Measurements from ENCODE around the gene STAT5B. TPM values are rescaled to one million over a fixed set of nuclear protein-coding genes. Genes with fewer than 3 reads are reported as not detected.
"Not testable (repeated sequence)": the region's sequence is repeated elsewhere in the genome, so short reads cannot be mapped to it uniquely, and the experiment has no call there.

Gene STAT5B
- total RNA-seq, 2 experiments from 2014 or later = 162 to 203 TPM

DNA sequence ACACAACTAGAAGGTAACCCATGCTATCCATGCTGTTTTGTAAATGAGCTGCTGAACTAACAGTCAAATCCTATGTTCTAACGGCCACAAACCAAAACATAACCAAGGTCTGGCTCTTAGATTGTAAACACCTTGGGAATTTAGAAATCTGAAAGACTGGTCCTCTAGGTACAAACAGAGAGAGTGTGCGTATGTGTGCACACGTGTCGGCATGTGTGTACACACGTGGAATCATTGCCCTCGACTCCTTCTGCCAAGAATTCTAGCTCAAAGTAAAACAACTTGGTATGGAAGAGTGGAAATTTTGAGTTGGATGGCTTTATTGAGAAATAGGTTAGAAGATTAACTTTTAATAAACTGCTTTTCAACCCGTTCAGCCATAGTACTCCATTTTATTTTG is 63.8 kb downstream of the STAT5B start:
- CTCF ChIA-PET = interaction anchor here (0.6 to 1.7 kb wide), 2 partner anchors 10 to 79 kb away, joined by 4 to 7 read pairs; no protein-coding TSS in a partner anchor
- H3K4me1 Mint-ChIP-seq = no peaks in the 10 kb centered on the region
- peaks cover 49% of the 10 kb centered on the region for H3K36me3 Mint-ChIP-seq (ENCODE audit: low read depth)
- no peaks in the 10 kb centered on the region for H3K9me3 Mint-ChIP-seq (ENCODE audit: low read depth)
- H3K4me3 Mint-ChIP-seq = no peak overlapping the region
- H3K27me3 Mint-ChIP-seq = no peaks in the 10 kb centered on the region
- ATAC-seq = no peak
- no peak for DNase-seq
- intact Hi-C loops (cut with DNase I, micrococcal nuclease) = no loop called here
- no peak overlapping the region for H3K27ac Mint-ChIP-seq
- POLR2A ChIA-PET = no interaction called here

- H3K9me3 Mint-ChIP-seq (ENCODE audit: low read depth); H3K27me3 Mint-ChIP-seq; DNase-seq; H3K4me3 Mint-ChIP-seq; intact Hi-C loops (cut with DNase I, micrococcal nuclease); H3K27ac Mint-ChIP-seq; ATAC-seq; H3K4me1 Mint-ChIP-seq; POLR2A ChIA-PET: not testable (repeated sequence)
- CTCF ChIA-PET = interaction anchor here (0.5 to 0.6 kb wide), 3 partner anchors 50 to 241 kb away, joined by 3 to 4 read pairs (median 4); no protein-coding TSS in a partner anchor
- peaks cover 48% of the 10 kb centered on the region for H3K36me3 Mint-ChIP-seq (ENCODE audit: low read depth)
Observed at GRCh38 chr17:42211921-42212341, 64.3 kb downstream of the STAT5B start.

- Mint-ChIP-seq H3K9me3 (ENCODE audit: low read depth) (no peaks in the 10 kb centered on the region), H3K4me3 (no peak overlapping the region), H3K27ac (no peak overlapping the region), H3K27me3 (no peaks in the 10 kb centered on the region), H3K4me1 (no peaks in the 10 kb centered on the region), H3K36me3 (ENCODE audit: low read depth) (peaks cover 50% of the 10 kb centered on the region)
- DNase-seq (no peak), ATAC-seq (no peak)
- ChIA-PET CTCF (interaction anchor here (2.1 kb wide), 1 partner anchor 13 kb away, joined by 10 read pairs; no protein-coding TSS in a partner anchor), POLR2A (no interaction called here)
- intact Hi-C loops (cut with DNase I, micrococcal nuclease) = no loop called here
Observed at GRCh38 chr17:42210046-42210445, 66.1 kb downstream of the STAT5B start.

GRCh38 chr17:42206153-42206612 is 70.0 kb downstream of the STAT5B start:
- ATAC-seq; H3K27ac Mint-ChIP-seq; H3K27me3 Mint-ChIP-seq; H3K9me3 Mint-ChIP-seq (ENCODE audit: low read depth); H3K4me3 Mint-ChIP-seq; DNase-seq; POLR2A ChIA-PET; H3K4me1 Mint-ChIP-seq; CTCF ChIA-PET: not testable (repeated sequence)
- intact Hi-C loops (cut with DNase I, micrococcal nuclease) = loop anchor here in 1 of 2 experiments (2.0 to 10.0 kb wide), 2 partner anchors 55 to 299 kb away; no protein-coding TSS in a partner anchor
- H3K36me3 Mint-ChIP-seq (ENCODE audit: low read depth) = peaks cover 61% of the 10 kb centered on the region

GRCh38 chr17:42203354-42203753 is 72.8 kb downstream of the STAT5B start:
- Mint-ChIP-seq H3K27me3 (no peaks in the 10 kb centered on the region), H3K9me3 (ENCODE audit: low read depth) (no peaks in the 10 kb centered on the region), H3K4me3 (no peak overlapping the region), H3K36me3 (ENCODE audit: low read depth) (peaks cover 54% of the 10 kb centered on the region), H3K4me1 (no peaks in the 10 kb centered on the region), H3K27ac (peak overlapping the region; percentile 43)
- DNase-seq = no peak
- POLR2A ChIA-PET = no interaction called here
- CTCF ChIA-PET = no interaction called here
- no peak for ATAC-seq
- intact Hi-C loops (cut with DNase I, micrococcal nuclease) = loop anchor here in 1 of 2 experiments (10.0 kb wide), 1 partner anchor 301 kb away; no protein-coding TSS in a partner anchor

DNA sequence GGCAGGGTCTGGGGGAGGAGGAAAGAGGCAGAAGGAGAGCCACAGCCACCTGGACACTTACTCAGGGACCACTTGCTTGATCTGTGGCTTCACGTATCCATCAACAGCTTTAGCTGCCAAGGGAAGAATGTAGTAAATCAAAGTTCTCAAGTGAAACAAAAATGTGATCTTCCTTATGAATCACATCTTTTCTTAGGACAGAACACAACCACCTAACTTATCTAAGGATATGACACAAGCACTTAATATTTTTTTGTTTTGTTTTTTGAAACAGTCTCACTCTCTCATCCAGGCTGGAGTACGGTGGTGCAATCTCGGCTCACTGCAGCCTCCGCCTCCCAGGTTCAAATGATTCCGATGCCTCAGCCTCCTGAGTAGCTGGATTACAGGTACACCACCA is 73.5 kb downstream of the STAT5B start:
- ATAC-seq (no peak), DNase-seq (no peak)
- intact Hi-C loops (cut with DNase I, micrococcal nuclease) = loop anchor here in 1 of 2 experiments (10.0 kb wide), 1 partner anchor 302 kb away; no protein-coding TSS in a partner anchor
- ChIA-PET POLR2A (no interaction called here), CTCF (interaction anchor here (1.0 kb wide), 1 partner anchor 9 kb away, joined by 4 read pairs; no protein-coding TSS in a partner anchor)
- Mint-ChIP-seq H3K27me3 (no peaks in the 10 kb centered on the region), H3K4me1 (no peaks in the 10 kb centered on the region), H3K36me3 (ENCODE audit: low read depth) (peaks cover 54% of the 10 kb centered on the region), H3K4me3 (no peak overlapping the region), H3K9me3 (ENCODE audit: low read depth) (no peaks in the 10 kb centered on the region), H3K27ac (no peak overlapping the region)

GRCh38 chr17:42202159-42202558 is 74.0 kb downstream of the STAT5B start:
- DNase-seq (no peak), ATAC-seq (no peak)
- intact Hi-C loops (cut with DNase I, micrococcal nuclease) = loop anchor here in 1 of 2 experiments (10.0 kb wide), 1 partner anchor 303 kb away; no protein-coding TSS in a partner anchor
- POLR2A ChIA-PET = no interaction called here
- Mint-ChIP-seq H3K27ac (peak overlapping the region; percentile 33), H3K4me1 (no peaks in the 10 kb centered on the region), H3K27me3 (no peaks in the 10 kb centered on the region), H3K4me3 (no peak overlapping the region), H3K36me3 (ENCODE audit: low read depth) (peaks cover 50% of the 10 kb centered on the region), H3K9me3 (ENCODE audit: low read depth) (no peaks in the 10 kb centered on the region)
- CTCF ChIA-PET = interaction anchor here (1.0 kb wide), 1 partner anchor 9 kb away, joined by 4 read pairs; no protein-coding TSS in a partner anchor

- CTCF ChIA-PET = interaction anchor here (0.6 kb wide), 1 partner anchor 186 kb away, joined by 4 read pairs; no protein-coding TSS in a partner anchor
- Mint-ChIP-seq H3K36me3 (ENCODE audit: low read depth) (peaks cover 49% of the 10 kb centered on the region), H3K9me3 (ENCODE audit: low read depth) (no peaks in the 10 kb centered on the region), H3K4me3 (no peak overlapping the region), H3K27ac (peak overlapping the region; percentile 5), H3K4me1 (no peaks in the 10 kb centered on the region), H3K27me3 (no peaks in the 10 kb centered on the region)
- ATAC-seq = no peak
- POLR2A ChIA-PET = no interaction called here
- intact Hi-C loops (cut with DNase I, micrococcal nuclease) = loop anchor here in 1 of 2 experiments (10.0 kb wide), 1 partner anchor 303 kb away; no protein-coding TSS in a partner anchor
- no peak for DNase-seq
Observed at GRCh38 chr17:42201458-42201772, 74.8 kb downstream of the STAT5B start.

- no peak for ATAC-seq
- H3K27me3 Mint-ChIP-seq = no peaks in the 10 kb centered on the region
- H3K4me3 Mint-ChIP-seq = no peak overlapping the region
- no peaks in the 10 kb centered on the region for H3K4me1 Mint-ChIP-seq
- ChIA-PET CTCF (interaction anchor here (0.6 to 1.2 kb wide), 2 partner anchors 36 to 186 kb away, joined by 3 to 4 read pairs; no protein-coding TSS in a partner anchor), POLR2A (interaction anchor here (0.6 kb wide), 1 partner anchor 114 kb away, joined by 5 read pairs; no protein-coding TSS in a partner anchor)
- no peaks in the 10 kb centered on the region for H3K9me3 Mint-ChIP-seq (ENCODE audit: low read depth)
- no peak overlapping the region for H3K27ac Mint-ChIP-seq
- no peak for DNase-seq
- peaks cover 44% of the 10 kb centered on the region for H3K36me3 Mint-ChIP-seq (ENCODE audit: low read depth)
- intact Hi-C loops (cut with DNase I, micrococcal nuclease) = loop anchor here in 1 of 2 experiments (10.0 kb wide), 1 partner anchor 304 kb away; no protein-coding TSS in a partner anchor
Observed at GRCh38 chr17:42200706-42201457, 75.3 kb downstream of the STAT5B start.

DNA sequence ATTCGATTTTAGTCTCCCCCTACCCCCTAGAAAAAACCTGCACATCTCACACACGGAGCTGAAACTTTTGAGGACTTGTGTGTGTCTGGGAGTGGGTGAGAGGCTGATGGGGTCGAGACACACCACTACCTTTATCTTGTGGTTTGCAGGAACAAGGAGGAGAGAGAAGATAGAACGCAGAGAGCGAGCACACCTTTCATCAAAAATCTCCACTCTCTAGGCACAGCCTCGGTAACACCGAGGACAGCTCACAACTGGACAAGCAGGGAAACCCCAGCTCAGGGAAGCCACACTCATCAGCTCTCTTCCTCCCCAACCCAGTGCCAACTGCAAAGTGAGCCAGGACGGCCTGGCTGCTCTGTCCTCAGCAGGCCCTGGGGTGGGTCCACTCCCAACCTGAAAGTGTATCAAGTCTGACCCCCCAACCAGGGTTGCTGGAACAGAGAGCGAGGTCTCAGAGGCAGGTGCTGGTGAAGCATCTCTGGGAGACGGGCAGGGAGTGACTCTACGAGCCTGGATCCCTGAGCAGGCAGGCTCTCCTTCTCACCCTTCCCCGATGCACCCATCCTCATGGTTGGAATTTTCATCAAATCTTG is 76.7 kb downstream of the STAT5B start:
- H3K36me3 Mint-ChIP-seq (ENCODE audit: low read depth) = peaks cover 35% of the 10 kb centered on the region
- ATAC-seq (no peak), DNase-seq (no peak)
- ChIA-PET POLR2A (interaction anchor here (0.6 kb wide), 1 partner anchor 54 kb away, joined by 3 read pairs; no protein-coding TSS in a partner anchor), CTCF (interaction anchor here (0.9 to 2.1 kb wide), 5 partner anchors 11 to 38 kb away, joined by 3 to 6 read pairs (median 3); partner anchors contain the start of genes HCRT and KCNH4)
- H3K27me3 Mint-ChIP-seq = no peaks in the 10 kb centered on the region
- intact Hi-C loops (cut with DNase I, micrococcal nuclease) = loop anchor here in 1 of 2 experiments (10.0 kb wide), 1 partner anchor 305 kb away; no protein-coding TSS in a partner anchor
- no peak overlapping the region for H3K4me3 Mint-ChIP-seq
- H3K9me3 Mint-ChIP-seq (ENCODE audit: low read depth) = no peaks in the 10 kb centered on the region
- H3K4me1 Mint-ChIP-seq = peaks cover 2% of the 10 kb centered on the region
- H3K27ac Mint-ChIP-seq = no peak overlapping the region

- no peaks in the 10 kb centered on the region for H3K27me3 Mint-ChIP-seq
- H3K4me3 Mint-ChIP-seq = no peak overlapping the region
- intact Hi-C loops (cut with DNase I, micrococcal nuclease) = no loop called here
- CTCF ChIA-PET = interaction anchor here (0.7 to 2.1 kb wide), 6 partner anchors 11 to 113 kb away, joined by 3 to 6 read pairs (median 4); partner anchors contain the start of genes HCRT and KCNH4
- POLR2A ChIA-PET = no interaction called here
- ATAC-seq (no peak), DNase-seq (no peak)
- no peaks in the 10 kb centered on the region for H3K9me3 Mint-ChIP-seq (ENCODE audit: low read depth)
- peak overlapping the region; percentile 72 for H3K27ac Mint-ChIP-seq
- peaks cover 30% of the 10 kb centered on the region for H3K36me3 Mint-ChIP-seq (ENCODE audit: low read depth)
- H3K4me1 Mint-ChIP-seq = peaks cover 5% of the 10 kb centered on the region
Observed at GRCh38 chr17:42198897-42199296, 77.3 kb downstream of the STAT5B start.
